Right lung (tissue), 5 donors: Measurements from ENCODE around the gene CCR2. TPM values are rescaled to one million over a fixed set of nuclear protein-coding genes. Genes with fewer than 3 reads are reported as not detected.
A peak's percentile ranks its signal among the peaks of the same experiment; 100 is the strongest.
"Not testable (repeated sequence)": the region's sequence is repeated elsewhere in the genome, so short reads cannot be mapped to it uniquely, and the experiment has no call there.

Experiments used
- DNase-seq, 2 donors: peaks; one replicate each; pipeline ENCODE4 v3.0.0-alpha.2; 2013
- polyA plus RNA-seq, 5 donors: library from polyadenylated mRNA; unstranded; fragments of 120-200 nt; gene quantifications; one replicate each; pipeline versions ENCODE4 v1.2.1 to v1.2.3, GENCODE V29; 2013; ENCODE audit warnings: inconsistent platforms in 1 of 5, low replicate concordance in 1 of 5; ENCODE audit not compliant: insufficient read length in 5 of 5, insufficient read depth in 1 of 5

CCR2 gene
- polyA plus RNA-seq, 5 donors, result 1.4 to 2.7 (median 2.2) TPM

- DNase-seq, result no peak
These were observed 21.9 kb downstream of the CCR2 start for GRCh38 chr3:46375814-46376213.

GRCh38 chr3:46378426-46378942, 24.6 kb downstream of the CCR2 start:
- DNase-seq, result peak; percentile 37 to 56

GRCh38 chr3:46380471-46381221, 26.7 kb downstream of the CCR2 start:
- DNase-seq, result no peak

GRCh38 chr3:46381625-46382024, 27.7 kb downstream of the CCR2 start:
- DNase-seq, result no peak

- DNase-seq, result no peak
These were observed 29.5 kb downstream of the CCR2 start for GRCh38 chr3:46383211-46383950.

GRCh38 chr3:46383951-46384330, 30.0 kb downstream of the CCR2 start:
- DNase-seq, result no peak

- DNase-seq, result no peak
These were observed 32.3 kb downstream of the CCR2 start for GRCh38 chr3:46386205-46386604.

- not testable (repeated sequence) for DNase-seq
These were observed 34.9 kb downstream of the CCR2 start for GRCh38 chr3:46388847-46389246.

GRCh38 chr3:46389306-46389705, 35.4 kb downstream of the CCR2 start:
- DNase-seq, result no peak

- DNase-seq, result not testable (repeated sequence)
These were observed 37.6 kb downstream of the CCR2 start for GRCh38 chr3:46391526-46391925.

GRCh38 chr3:46393011-46393410, 39.1 kb downstream of the CCR2 start:
- no peak for DNase-seq

- DNase-seq, result no peak
These were observed 39.9 kb downstream of the CCR2 start for GRCh38 chr3:46393554-46394434.

- no peak for DNase-seq
These were observed 41.3 kb downstream of the CCR2 start for GRCh38 chr3:46395210-46395661.

- no peak for DNase-seq
These were observed 42.0 kb downstream of the CCR2 start for GRCh38 chr3:46395766-46396530.

- DNase-seq, result no peak
These were observed 43.2 kb downstream of the CCR2 start for GRCh38 chr3:46397111-46397510.

GRCh38 chr3:46398186-46398955, 44.5 kb downstream of the CCR2 start:
- no peak for DNase-seq

GRCh38 chr3:46399098-46399497, 45.2 kb downstream of the CCR2 start:
- DNase-seq, result no peak

- DNase-seq, result no peak
These were observed 45.6 kb downstream of the CCR2 start for GRCh38 chr3:46399557-46399956.

- DNase-seq, result peak; percentile 69 to 77
These were observed 46.3 kb downstream of the CCR2 start for GRCh38 chr3:46400000-46400734.

- DNase-seq, result no peak
These were observed 46.9 kb downstream of the CCR2 start for GRCh38 chr3:46400846-46401245.
